Measurements from ENCODE around the gene BPIFA3.
"Not testable (repeated sequence)": the region's sequence is repeated elsewhere in the genome, so short reads cannot be mapped to it uniquely, and the experiment has no call there.

BPIFA3 gene

GRCh38 chr20:33217052-33217451 is at the start of gene BPIFA3:
BPIFA3 (plus strand) TSS chr20:33217352; CDS start chr20:33217537, 185 bp downstream.
- no peak for DNase-seq

GRCh38 chr20:33167859-33168258 is 49.3 kb upstream of the BPIFA3 start, which contains the start of gene BPIFA2:
BPIFA2 (plus strand) TSS chr20:33168159; CDS start chr20:33169146, 987 bp downstream.
- no peak for DNase-seq

- DNase-seq: peak; percentile 69
Observed at GRCh38 chr20:33169176-33169794, 47.9 kb upstream of the BPIFA3 start.

- no peak for DNase-seq
Observed at GRCh38 chr20:33172781-33173180, 44.4 kb upstream of the BPIFA3 start.

GRCh38 chr20:33175123-33175522 is 42.0 kb upstream of the BPIFA3 start:
- DNase-seq: no peak

GRCh38 chr20:33176101-33176500 is 41.1 kb upstream of the BPIFA3 start:
- DNase-seq: no peak

- no peak for DNase-seq
Observed at GRCh38 chr20:33177866-33178265, 39.3 kb upstream of the BPIFA3 start.

- DNase-seq: no peak
Observed at GRCh38 chr20:33178726-33179125, 38.4 kb upstream of the BPIFA3 start.

- no peak for DNase-seq
Observed at GRCh38 chr20:33180169-33180568, 37.0 kb upstream of the BPIFA3 start.

- DNase-seq: no peak
Observed at GRCh38 chr20:33181482-33182093, 35.6 kb upstream of the BPIFA3 start.

GRCh38 chr20:33183312-33183711 is 33.8 kb upstream of the BPIFA3 start:
- DNase-seq: no peak

- not testable (repeated sequence) for DNase-seq
Observed at GRCh38 chr20:33185031-33185590, 32.0 kb upstream of the BPIFA3 start.

GRCh38 chr20:33187491-33187890 is 29.7 kb upstream of the BPIFA3 start:
- no peak for DNase-seq

- no peak for DNase-seq
Observed at GRCh38 chr20:33188421-33188820, 28.7 kb upstream of the BPIFA3 start.

GRCh38 chr20:33191484-33191883 is 25.7 kb upstream of the BPIFA3 start:
- no peak for DNase-seq

- DNase-seq: no peak
Observed at GRCh38 chr20:33191955-33192354, 25.2 kb upstream of the BPIFA3 start.

- no peak for DNase-seq
Observed at GRCh38 chr20:33192912-33193501, 24.1 kb upstream of the BPIFA3 start.

GRCh38 chr20:33199026-33199425 is 18.1 kb upstream of the BPIFA3 start:
- DNase-seq: no peak

GRCh38 chr20:33202451-33202850 is 14.7 kb upstream of the BPIFA3 start:
- no peak for DNase-seq

GRCh38 chr20:33203444-33203843 is 13.7 kb upstream of the BPIFA3 start:
- DNase-seq: no peak

GRCh38 chr20:33209789-33210188 is 7.4 kb upstream of the BPIFA3 start:
- DNase-seq: peak; percentile 52

GRCh38 chr20:33210371-33210770 is 6.8 kb upstream of the BPIFA3 start:
- DNase-seq: no peak

GRCh38 chr20:33211817-33212424 is 5.2 kb upstream of the BPIFA3 start:
- DNase-seq: peak; percentile 53

- no peak for DNase-seq
Observed at GRCh38 chr20:33224399-33224798, 7.2 kb downstream of the BPIFA3 start.
